SU-DHL-6 (cell line): ENCODE data around the gene GTF2IRD1.

Source experiments
- CTCF ChIP-seq: fragments of 200-600 bp; sonication (generic); IDR thresholded peaks from one replicate; pipeline ENCODE4 v1.5.1; 2017; ENCODE audit warnings: antibody characterized with exemption, mild to moderate bottlenecking, low read length, moderate library complexity; ENCODE audit not compliant: insufficient read depth, poor library complexity, severe bottlenecking
- EZH2phosphoT487 ChIP-seq: fragments of 200-600 bp; sonication (generic), shearing (Covaris generic); conservative IDR thresholded peaks from 2 replicates; pipeline ENCODE4 v1.6.1; 2018; ENCODE audit warnings: mild to moderate bottlenecking, antibody characterized with exemption, low read length, moderate library complexity, mixed read lengths

DNA sequence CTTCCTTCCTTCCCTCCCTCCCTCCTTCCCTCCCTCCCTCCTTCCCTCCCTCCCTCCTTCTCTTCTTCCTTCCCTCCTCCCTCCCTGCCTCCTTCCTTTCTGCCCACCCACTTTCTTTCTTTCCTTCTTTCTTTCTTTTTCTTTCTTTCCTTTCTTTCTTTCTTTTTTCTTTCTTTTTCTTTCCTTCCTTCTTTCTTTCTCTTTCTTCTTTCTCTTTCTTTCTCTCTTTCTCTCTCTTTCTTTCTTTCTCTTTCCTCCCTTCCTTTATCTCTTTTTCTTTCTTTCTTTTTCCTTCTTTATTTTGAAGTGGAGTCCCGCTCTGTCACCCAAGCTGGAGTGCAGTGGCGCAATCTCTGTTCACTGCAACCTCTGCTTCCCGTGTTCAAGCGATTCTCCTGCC lies 33.7 kb upstream of the GTF2IRD1 start:
- TF ChIP-seq CTCF (no peak), EZH2phosphoT487 (no peak)
